ENCODE data around the gene RASAL2.

Gene RASAL2

GRCh38 chr1:178464141-178464540, 370.2 kb downstream of the RASAL2 start:
- Histone ChIP-seq H2AFZ (ENCODE audit: low read depth, low read length, severe bottlenecking) (no peak overlapping the region), H3K27me3 (ENCODE audit: low read length) (no peaks in the 10 kb centered on the region), H3K4me2 (ENCODE audit: low read depth, low read length, poor library complexity, severe bottlenecking) (no peak overlapping the region), H3K27ac (ENCODE audit: low read depth, low read length) (no peak overlapping the region), H3K36me3 (ENCODE audit: low read length) (no peaks in the 10 kb centered on the region), H3K79me2 (ENCODE audit: insufficient read depth, low read length) (no peaks in the 10 kb centered on the region), H3K9me2 (replicated peaks; ENCODE audit: insufficient read depth, low read length) (no peaks in the 10 kb centered on the region), H4K20me1 (ENCODE audit: low read depth, low read length) (no peaks in the 10 kb centered on the region), H3K9ac (ENCODE audit: low read length) (no peak overlapping the region), H3K4me3 (ENCODE audit: insufficient read depth, low read length, poor library complexity, severe bottlenecking) (no peak overlapping the region), H3F3A (ENCODE audit: insufficient read depth) (no peaks in the 10 kb centered on the region), H3K9me3 (ENCODE audit: insufficient read depth, low read length) (no peaks in the 10 kb centered on the region)
- no peak for TF ChIP-seq EZH2phosphoT487 (conservative IDR thresholded peaks at IDR 0.05; ENCODE audit: low read length)
- TF ChIP-seq CTCF (IDR thresholded peaks at IDR 0.05; ENCODE audit: insufficient read depth, low read length, poor library complexity, severe bottlenecking) = no peak

GRCh38 chr1:178464566-178464965, 370.7 kb downstream of the RASAL2 start:
- no peaks in the 10 kb centered on the region for H3F3A ChIP-seq (ENCODE audit: insufficient read depth)

DNA sequence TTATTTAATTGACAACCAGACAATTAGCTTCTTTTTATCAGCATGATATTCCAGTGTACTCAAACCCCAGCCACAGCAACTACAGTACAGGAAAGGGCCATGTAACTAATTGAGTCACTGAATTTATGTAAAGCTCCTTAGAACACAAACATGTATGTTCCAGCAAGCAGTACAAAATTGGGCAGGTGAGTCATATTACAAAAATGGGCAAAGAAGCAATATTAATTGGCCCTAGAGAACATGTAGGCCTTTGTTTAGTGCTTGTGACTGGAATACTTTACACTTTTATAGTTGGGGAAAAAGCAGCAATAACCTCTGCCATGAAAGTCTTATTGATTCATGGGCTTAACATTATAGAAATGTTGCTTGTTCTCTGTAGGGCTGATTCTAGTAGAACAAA, 371.1 kb downstream of the RASAL2 start:
- no peak overlapping the region for H3K9ac ChIP-seq (ENCODE audit: low read length)
- no peaks in the 10 kb centered on the region for H3K9me2 ChIP-seq (replicated peaks; ENCODE audit: insufficient read depth, low read length)
- no peaks in the 10 kb centered on the region for H3K79me2 ChIP-seq (ENCODE audit: insufficient read depth, low read length)
- H3K9me3 ChIP-seq (ENCODE audit: insufficient read depth, low read length) = no peaks in the 10 kb centered on the region
- TF ChIP-seq CTCF (IDR thresholded peaks at IDR 0.05; ENCODE audit: insufficient read depth, low read length, poor library complexity, severe bottlenecking) = no peak
- H4K20me1 ChIP-seq (ENCODE audit: low read depth, low read length) = no peaks in the 10 kb centered on the region
- no peak overlapping the region for H3K27ac ChIP-seq (ENCODE audit: low read depth, low read length)
- H2AFZ ChIP-seq (ENCODE audit: low read depth, low read length, severe bottlenecking) = no peak overlapping the region
- H3K36me3 ChIP-seq (ENCODE audit: low read length) = no peaks in the 10 kb centered on the region
- H3K27me3 ChIP-seq (ENCODE audit: low read length) = no peaks in the 10 kb centered on the region
- no peak overlapping the region for H3K4me3 ChIP-seq (ENCODE audit: insufficient read depth, low read length, poor library complexity, severe bottlenecking)
- no peaks in the 10 kb centered on the region for H3F3A ChIP-seq (ENCODE audit: insufficient read depth)
- no peak overlapping the region for H3K4me2 ChIP-seq (ENCODE audit: low read depth, low read length, poor library complexity, severe bottlenecking)

More at GRCh38 chr1:178464566-178464965, 370.7 kb downstream of the RASAL2 start:
- H3K27me3 ChIP-seq (ENCODE audit: low read length) = no peaks in the 10 kb centered on the region
- no peaks in the 10 kb centered on the region for H3K36me3 ChIP-seq (ENCODE audit: low read length)
- H3K79me2 ChIP-seq (ENCODE audit: insufficient read depth, low read length) = no peaks in the 10 kb centered on the region
- H4K20me1 ChIP-seq (ENCODE audit: low read depth, low read length) = no peaks in the 10 kb centered on the region
- TF ChIP-seq CTCF (IDR thresholded peaks at IDR 0.05; ENCODE audit: insufficient read depth, low read length, poor library complexity, severe bottlenecking) (no peak), EZH2phosphoT487 (conservative IDR thresholded peaks at IDR 0.05; ENCODE audit: low read length) (no peak)
- no peak overlapping the region for H2AFZ ChIP-seq (ENCODE audit: low read depth, low read length, severe bottlenecking)
- H3K27ac ChIP-seq (ENCODE audit: low read depth, low read length) = no peak overlapping the region
- H3K9me3 ChIP-seq (ENCODE audit: insufficient read depth, low read length) = no peaks in the 10 kb centered on the region
- no peak overlapping the region for H3K9ac ChIP-seq (ENCODE audit: low read length)
- no peak overlapping the region for H3K4me2 ChIP-seq (ENCODE audit: low read depth, low read length, poor library complexity, severe bottlenecking)
- no peak overlapping the region for H3K4me3 ChIP-seq (ENCODE audit: insufficient read depth, low read length, poor library complexity, severe bottlenecking)
- H3K9me2 ChIP-seq (replicated peaks; ENCODE audit: insufficient read depth, low read length) = no peaks in the 10 kb centered on the region

GRCh38 chr1:178467837-178468236, 373.9 kb downstream of the RASAL2 start:
- Histone ChIP-seq H3K9ac (ENCODE audit: low read length) (no peak overlapping the region), H3K9me3 (ENCODE audit: insufficient read depth, low read length) (no peaks in the 10 kb centered on the region), H3K79me2 (ENCODE audit: insufficient read depth, low read length) (no peaks in the 10 kb centered on the region), H3K36me3 (ENCODE audit: low read length) (no peaks in the 10 kb centered on the region), H4K20me1 (ENCODE audit: low read depth, low read length) (no peaks in the 10 kb centered on the region), H3K27me3 (ENCODE audit: low read length) (no peaks in the 10 kb centered on the region), H2AFZ (ENCODE audit: low read depth, low read length, severe bottlenecking) (no peak overlapping the region), H3K27ac (ENCODE audit: low read depth, low read length) (no peak overlapping the region), H3K4me2 (ENCODE audit: low read depth, low read length, poor library complexity, severe bottlenecking) (no peak overlapping the region), H3K4me3 (ENCODE audit: insufficient read depth, low read length, poor library complexity, severe bottlenecking) (no peak overlapping the region), H3K9me2 (replicated peaks; ENCODE audit: insufficient read depth, low read length) (no peaks in the 10 kb centered on the region), H3F3A (ENCODE audit: insufficient read depth) (no peaks in the 10 kb centered on the region)
- TF ChIP-seq CTCF (IDR thresholded peaks at IDR 0.05; ENCODE audit: insufficient read depth, low read length, poor library complexity, severe bottlenecking) (no peak), EZH2phosphoT487 (conservative IDR thresholded peaks at IDR 0.05; ENCODE audit: low read length) (no peak)
